HepG2 (cell line): ENCODE data around the gene SEC14L2. TPM values are rescaled to one million over a fixed set of nuclear protein-coding genes. Genes with fewer than 3 reads are reported as not detected.

ENCODE experiments used
- ATAC-seq: fragments of 200-7000 bp; cut with Tn5 transposase; 3 replicates; pipeline ENCODE4 v1.9.1; 2020; ENCODE audit warnings: mild to moderate bottlenecking, moderate library complexity
- BruUV-seq: library from RNA; stranded (reverse); fragments of 400-500 nt; replicated peaks from 2 replicates; lab custom pipeline; 2021; lab: Mats Ljungman, UMichigan
- CTCF ChIA-PET: fragments of 300-600 bp; formaldehyde crosslinking; extraction: SDS; loops from one replicate; lab custom pipeline; 2021; ENCODE audit warnings: low total read pairs, inconsistent platforms, low intra/inter-chr PET ratio; lab: Yijun Ruan, JAX
- POLR2A ChIA-PET: fragments of 350-600 bp; sonication (Branson Sonifier 250); formaldehyde crosslinking; loops from one replicate; lab custom pipeline; 2020; ENCODE audit warnings: antibody characterized with exemption, inconsistent platforms; lab: Yijun Ruan, JAX
- DNase-seq: peaks from one replicate; pipeline ENCODE4 v3.0.0-alpha.2; 2015; ENCODE audit warnings: low spot score
- FAIRE-seq: peaks from 3 replicates; lab custom pipeline; 2011; peaks lifted over from hg19 to GRCh38; lab: Jason Lieb, UNC
- H2AFZ ChIP-seq: one replicate; pipeline ENCODE4 v1.6.1; 2011; ENCODE audit warnings: low read length, inconsistent platforms
- H3K27ac ChIP-seq: fragments of 300-600 bp; 3 replicates; pipeline ENCODE4 v1.8.0; 2011; ENCODE audit warnings: mixed run types, mild to moderate bottlenecking, mixed read lengths, low read length, inconsistent platforms; ENCODE audit not compliant: insufficient read depth; ENCODE audit errors: extremely low read length
- H3K27me3 ChIP-seq, 2 experiments: fragments of 200-600 bp in 1 of 2; 2 replicates in 1 of 2; 3 replicates in 1 of 2; pipeline versions ENCODE4 v1.6.0 to v1.8.0; 2011; ENCODE audit warnings: low read length in 2 of 2, mild to moderate bottlenecking in 2 of 2, moderate library complexity in 2 of 2, inconsistent platforms in 1 of 2; ENCODE audit not compliant: insufficient read depth in 2 of 2, control insufficient read depth in 1 of 2
- H3K36me3 ChIP-seq, 2 experiments: fragments of 200-600 bp in 1 of 2; replicated peaks in 1 of 2; 2 replicates in 1 of 2; 3 replicates in 1 of 2; pipeline versions ENCODE4 v1.5.1 to v1.8.0; 2011; ENCODE audit warnings: low read length in 2 of 2, inconsistent platforms in 1 of 2; ENCODE audit not compliant: insufficient read depth in 2 of 2, control insufficient read depth in 1 of 2
- H3K4me1 ChIP-seq: 2 replicates; pipeline ENCODE4 v1.5.1; 2012; ENCODE audit warnings: low read length, inconsistent platforms; ENCODE audit not compliant: insufficient read depth
- H3K4me2 ChIP-seq: 2 replicates; pipeline ENCODE4 v1.6.0; 2011; ENCODE audit warnings: low read depth, low read length, inconsistent platforms
- H3K4me3 ChIP-seq, 3 experiments: fragments of 200-600 bp in 1 of 3; sonication (generic), shearing (Covaris generic) in 1 of 3; replicated peaks in 1 of 3; 2 replicates each; pipeline ENCODE4 v1.5.1; 2011 to 2016; ENCODE audit warnings: low read length in 3 of 3, inconsistent platforms in 2 of 3, low read depth in 2 of 3, mild to moderate bottlenecking in 2 of 3, control low read depth in 1 of 3, mixed read lengths in 1 of 3; ENCODE audit not compliant: insufficient read depth in 1 of 3
- H3K79me2 ChIP-seq: one replicate; pipeline ENCODE4 v1.6.1; 2011; ENCODE audit warnings: low read length, inconsistent platforms; ENCODE audit not compliant: insufficient read depth
- H3K9ac ChIP-seq: 2 replicates; pipeline ENCODE4 v1.6.0; 2011; ENCODE audit warnings: mild to moderate bottlenecking, low read depth, low read length, inconsistent platforms; ENCODE audit not compliant: insufficient read depth
- H3K9me3 ChIP-seq: 2 replicates; pipeline ENCODE4 v1.5.1; 2012; ENCODE audit warnings: mild to moderate bottlenecking, low read length
- H4K20me1 ChIP-seq: 2 replicates; pipeline ENCODE4 v1.6.0; 2011; ENCODE audit warnings: inconsistent platforms, mild to moderate bottlenecking, low read length, moderate library complexity; ENCODE audit not compliant: insufficient read depth
- CEBPG ChIP-seq: IDR thresholded peaks from 2 replicates; pipeline ENCODE4 v1.6.1; 2016
- TSC22D2 ChIP-seq: sonication (generic); formaldehyde crosslinking; IDR thresholded peaks from 2 replicates; pipeline ENCODE4 v1.5.1; 2020; ENCODE audit warnings: missing genetic modification reagents, mild to moderate bottlenecking, borderline replicate concordance
- ZNF598 ChIP-seq: sonication (generic); formaldehyde crosslinking; IDR thresholded peaks from 2 replicates; pipeline ENCODE4 v1.5.1; 2020; ENCODE audit warnings: mild to moderate bottlenecking, missing genetic modification reagents, borderline replicate concordance
- ZNF687 ChIP-seq: sonication (generic); formaldehyde crosslinking; IDR thresholded peaks from 2 replicates; pipeline ENCODE4 v1.5.1; 2020; ENCODE audit warnings: mild to moderate bottlenecking, missing genetic modification reagents, moderate library complexity
- ZNF816 ChIP-seq: sonication (generic); formaldehyde crosslinking; IDR thresholded peaks from 2 replicates; pipeline ENCODE4 v1.8.0; 2022; ENCODE audit warnings: missing genetic modification reagents, mild to moderate bottlenecking, borderline replicate concordance
- WGBS: methylation state at CpG from one replicate; pipeline ENCODE4 v1.1.6; 2017; ENCODE audit warnings: low lambda C conversion rate; 5-methylcytosine and 5-hydroxymethylcytosine counted together
- in situ Hi-C: cut with HindIII; loops from 2 replicates; pipeline ENCODE4 v1.10.0; 2017; ENCODE audit warnings: low pct_unique_long_range_greater_than_20kb; ENCODE audit not compliant: extremely low pct_ligation_motif_present
- intact Hi-C: fragments of 100-400 bp; cut with micrococcal nuclease; formaldehyde crosslinking; loops from one replicate; pipeline ENCODE4 v1.10.0; 2022; ENCODE audit not compliant: unreplicated experiment
- polyA plus RNA-seq, 8 experiments: library from polyadenylated mRNA; depleted of rRNA in 3 of 8; stranded (reverse) in 7 of 8; unstranded in 1 of 8; fragments of >200 nt; fragmentation: Illumina TruSeq in 4 of 8; extraction: Trizol in 4 of 8; gene quantifications; 2 replicates each; pipeline versions ENCODE4 v1.2.1 to v1.2.3, GENCODE V29; 2011 to 2016; ENCODE audit warnings: low read depth in 4 of 8, missing spikeins in 1 of 8, mixed read lengths in 1 of 8; ENCODE audit not compliant: insufficient read depth in 1 of 8
- total RNA-seq, 5 experiments: library from RNA; depleted of rRNA; stranded (reverse); fragments of >200 nt; fragmentation: Illumina TruSeq; extraction: Trizol; gene quantifications; 2 replicates each; pipeline ENCODE4 v1.2.3, GENCODE V29; 2016; ENCODE audit warnings: low read depth in 1 of 5

Gene SEC14L2
- total and polyA plus RNA-seq, 2 of the 13 experiments (the other 11 are each of a cell fraction or from before 2014, with no cell fraction given) = 4.1 to 5.1 TPM

GRCh38 chr22:30452861-30453260 lies 56.0 kb downstream of the SEC14L2 start:
- ChIA-PET CTCF (no interaction called here), POLR2A (no interaction called here)
- intact Hi-C loops = no loop called here
- Histone ChIP-seq H3K27me3 (peaks cover 0 to 4% of the 10 kb centered on the region in 2 experiments; a peak in 1 of 5 replicates), H3K36me3 (no peaks in the 10 kb centered on the region), H3K4me1 (no peaks in the 10 kb centered on the region), H2AFZ (no peak overlapping the region), H3K4me2 (no peak overlapping the region), H3K79me2 (no peaks in the 10 kb centered on the region), H3K9me3 (no peaks in the 10 kb centered on the region), H3K4me3 (no peak overlapping the region), H4K20me1 (no peaks in the 10 kb centered on the region), H3K9ac (no peak overlapping the region)
- DNase-seq (no peak), FAIRE-seq (no peak), ATAC-seq (no peak)
- WGBS = 4% methylated on average over 6 of the region's 6 CpGs
- in situ Hi-C loops = no loop called here
- TF ChIP-seq ZNF816 (CRISPR knock-in tag) (no peak), ZNF598 (no peak), ZNF687 (CRISPR knock-in tag) (no peak), TSC22D2 (CRISPR knock-in tag) (no peak), CEBPG (CRISPR knock-in tag) (no peak)
- TF ChIP-seq, all 625 proteins: peak for 0
- no peak overlapping the region for H3K27ac ChIP-seq
- no TSS peak for BruUV-seq
